BLaER1 (cell line): Measurements from ENCODE around the gene CCL18.
"Not testable (repeated sequence)": the region's sequence is repeated elsewhere in the genome, so short reads cannot be mapped to it uniquely, and the experiment has no call there.

Source experiments
- H3K27ac ChIP-seq: shearing (Covaris generic); formaldehyde crosslinking; 2 replicates; pipeline ENCODE4 v1.8.1; 2022
- H3K27me3 ChIP-seq: shearing (Covaris generic); formaldehyde crosslinking; 2 replicates; pipeline ENCODE4 v1.8.1; 2022
- H3K36me3 ChIP-seq: shearing (Covaris generic); formaldehyde crosslinking; 2 replicates; pipeline ENCODE4 v1.8.1; 2022
- H3K4me1 ChIP-seq: shearing (Covaris generic); formaldehyde crosslinking; 2 replicates; pipeline ENCODE4 v1.8.1; 2022
- H3K4me2 ChIP-seq: shearing (Covaris generic); formaldehyde crosslinking; 2 replicates; pipeline ENCODE4 v1.8.1; 2022
- H3K4me3 ChIP-seq: shearing (Covaris generic); formaldehyde crosslinking; 2 replicates; pipeline ENCODE4 v1.8.1; 2022
- H3K9ac ChIP-seq: shearing (Covaris generic); formaldehyde crosslinking; 2 replicates; pipeline ENCODE4 v1.8.1; 2022
- H3K9me3 ChIP-seq: shearing (Covaris generic); formaldehyde crosslinking; 2 replicates; pipeline ENCODE4 v1.8.1; 2022
- H4K20me1 ChIP-seq: shearing (Covaris generic); formaldehyde crosslinking; 2 replicates; pipeline ENCODE4 v1.8.1; 2022
- Cebpa-rat ChIP-seq: shearing (Covaris generic); IDR thresholded peaks from 2 replicates; pipeline ENCODE4 v1.8.1; 2022

The CCL18 gene

GRCh38 chr17:36117505-36118382 is 53.7 kb downstream of the CCL18 start:
- Histone ChIP-seq H3K9me3 (peaks cover 5% of the 10 kb centered on the region; the same call in 1 of the 2 replicates), H4K20me1 (no peaks in the 10 kb centered on the region), H3K27me3 (no peaks in the 10 kb centered on the region), H3K9ac (no peak overlapping the region), H3K4me2 (no peak overlapping the region), H3K4me1 (no peaks in the 10 kb centered on the region), H3K27ac (no peak overlapping the region), H3K4me3 (no peak overlapping the region), H3K36me3 (no peaks in the 10 kb centered on the region)
- TF ChIP-seq Cebpa-rat = no peak

- Histone ChIP-seq H3K4me1 (no peaks in the 10 kb centered on the region), H4K20me1 (no peaks in the 10 kb centered on the region), H3K4me3 (no peak overlapping the region), H3K27me3 (no peaks in the 10 kb centered on the region), H3K4me2 (no peak overlapping the region), H3K36me3 (no peaks in the 10 kb centered on the region), H3K9me3 (no peaks in the 10 kb centered on the region), H3K27ac (no peak overlapping the region), H3K9ac (no peak overlapping the region)
- no peak for TF ChIP-seq Cebpa-rat
Measured at GRCh38 chr17:36118477-36119353, 54.6 kb downstream of the CCL18 start.

- H3K27ac ChIP-seq = no peak overlapping the region
- H3K9ac ChIP-seq = no peak overlapping the region
- H3K9me3 ChIP-seq = peaks cover 12% of the 10 kb centered on the region
- no peaks in the 10 kb centered on the region for H3K36me3 ChIP-seq
- no peak for TF ChIP-seq Cebpa-rat
- no peaks in the 10 kb centered on the region for H3K4me1 ChIP-seq
- no peak overlapping the region for H3K4me3 ChIP-seq
- no peak overlapping the region for H3K4me2 ChIP-seq
- no peaks in the 10 kb centered on the region for H4K20me1 ChIP-seq
- no peaks in the 10 kb centered on the region for H3K27me3 ChIP-seq
Measured at GRCh38 chr17:36120221-36120620, 56.1 kb downstream of the CCL18 start.

- not testable (repeated sequence) for H3K4me1 ChIP-seq, H3K9ac ChIP-seq, H3K27ac ChIP-seq, H3K27me3 ChIP-seq, H3K4me3 ChIP-seq, H3K4me2 ChIP-seq, H4K20me1 ChIP-seq, H3K36me3 ChIP-seq
- H3K9me3 ChIP-seq = peaks cover 21% of the 10 kb centered on the region
Measured at GRCh38 chr17:36121099-36121498, 57.0 kb downstream of the CCL18 start.
